ENCODE data around the gene PIAS1.
"Not testable (repeated sequence)": the region's sequence is repeated elsewhere in the genome, so short reads cannot be mapped to it uniquely, and the experiment has no call there.

PIAS1 gene

DNA sequence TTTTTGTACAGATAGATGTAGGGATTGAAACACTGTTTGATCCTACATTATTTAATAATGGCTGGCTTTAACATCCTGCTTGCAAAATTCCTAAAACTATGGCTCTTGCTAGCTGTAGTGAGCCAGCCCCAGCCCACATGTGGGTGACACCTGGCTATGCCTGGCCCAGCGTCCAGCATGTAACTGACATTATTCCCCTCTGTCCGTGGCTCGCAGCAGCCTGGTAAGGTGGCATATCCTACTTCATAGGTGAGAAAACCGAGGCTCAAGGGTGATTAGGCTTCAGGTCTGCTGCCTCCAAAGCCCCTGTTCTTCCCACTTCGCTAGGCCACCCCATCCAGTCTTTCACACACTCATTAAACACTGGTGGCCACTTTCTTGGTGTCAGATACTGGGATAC is 149.4 kb downstream of the PIAS1 start:
- DNase-seq (ENCODE audit: low read depth in 2 of 2) = no peak

DNA sequence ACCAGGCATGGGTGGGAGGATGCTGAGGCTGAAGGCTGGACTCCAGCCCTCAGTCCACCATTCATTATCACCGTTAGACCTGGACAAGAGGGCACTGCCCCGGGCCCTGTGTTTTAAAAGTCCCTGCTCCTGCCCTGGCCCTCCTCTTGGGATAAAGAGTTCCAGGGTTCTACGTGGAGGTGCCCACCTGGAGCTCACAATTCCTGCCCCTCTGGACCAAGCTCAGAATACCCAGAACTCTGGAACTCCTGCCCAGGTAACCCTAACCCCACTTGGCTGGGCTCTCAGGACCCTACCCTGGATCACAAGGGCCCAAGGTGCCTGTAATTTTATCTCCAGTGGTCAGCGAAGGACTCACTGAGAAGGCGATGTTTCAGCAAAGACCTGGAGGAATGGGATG is 149.8 kb downstream of the PIAS1 start:
- no peak for DNase-seq (ENCODE audit: low read depth in 2 of 2)

DNA sequence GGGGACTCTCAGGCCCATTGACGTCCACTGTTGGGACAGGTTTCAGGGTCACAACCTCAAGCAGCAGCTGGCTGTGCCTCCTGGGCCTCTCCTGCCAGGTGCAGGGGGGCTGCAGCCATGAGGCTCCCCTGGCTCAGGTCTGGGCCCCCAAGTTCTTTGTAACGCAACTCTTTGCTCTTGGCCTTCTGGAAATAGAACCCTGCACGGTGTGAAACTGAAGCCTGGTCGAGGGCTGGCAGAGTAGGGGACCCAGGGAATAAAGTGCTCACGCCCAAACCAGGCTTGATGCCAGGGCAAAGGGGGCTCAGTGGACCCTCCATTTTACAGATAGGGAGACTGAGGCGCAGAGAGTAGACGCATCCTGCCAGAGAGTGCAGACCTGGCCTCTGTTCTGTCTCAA is 150.2 kb downstream of the PIAS1 start:
- DNase-seq (ENCODE audit: low read depth in 2 of 2) = no peak

DNA sequence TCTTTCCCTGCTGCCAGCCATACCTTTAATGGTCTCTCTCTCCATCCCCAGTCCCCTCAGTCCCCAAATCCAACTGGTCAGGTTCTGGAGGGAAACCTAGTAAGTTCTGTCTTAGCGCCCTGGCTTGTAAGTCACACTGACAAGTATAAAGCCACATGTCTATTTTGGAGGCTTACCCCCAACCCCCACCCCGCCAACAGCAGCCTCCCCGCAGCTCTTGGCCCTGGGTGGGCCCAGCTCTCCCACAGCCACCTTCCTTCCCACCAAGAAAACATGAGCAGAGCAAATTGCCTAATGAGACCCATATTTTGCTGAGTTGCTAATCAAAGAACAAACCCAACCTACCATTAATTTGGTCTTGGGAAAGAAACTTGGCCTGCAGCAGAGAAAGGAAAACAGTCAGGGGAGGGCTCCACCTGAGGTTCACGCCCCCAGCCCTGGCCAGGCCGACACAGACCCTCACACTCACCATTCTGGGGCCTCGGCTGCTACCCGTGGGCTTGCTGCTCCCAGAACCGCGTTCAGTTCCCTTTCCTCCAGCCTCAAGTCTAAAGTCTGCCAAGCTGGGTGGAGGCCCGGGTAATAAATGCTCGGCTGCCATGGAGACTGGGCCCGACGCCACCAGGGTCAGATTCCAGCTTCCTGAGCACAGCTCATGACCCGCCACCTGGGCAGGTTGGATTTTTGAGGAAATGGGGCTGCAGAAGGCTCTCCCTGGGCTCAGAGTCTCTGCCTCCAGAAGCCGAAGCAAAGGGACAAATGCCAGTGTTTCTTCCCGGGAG is 150.9 kb downstream of the PIAS1 start, which contains the start of gene CALML4:
Gene CALML4 (minus strand): TSS at position 557 of the 782 bp plus-strand sequence. CDS start 85 bp downstream, at position 472.
- no peak for DNase-seq (ENCODE audit: low read depth in 2 of 2)

GRCh38 chr15:68205558-68205944 is 151.4 kb downstream of the PIAS1 start:
- DNase-seq (ENCODE audit: low read depth in 2 of 2) = no peak

DNA sequence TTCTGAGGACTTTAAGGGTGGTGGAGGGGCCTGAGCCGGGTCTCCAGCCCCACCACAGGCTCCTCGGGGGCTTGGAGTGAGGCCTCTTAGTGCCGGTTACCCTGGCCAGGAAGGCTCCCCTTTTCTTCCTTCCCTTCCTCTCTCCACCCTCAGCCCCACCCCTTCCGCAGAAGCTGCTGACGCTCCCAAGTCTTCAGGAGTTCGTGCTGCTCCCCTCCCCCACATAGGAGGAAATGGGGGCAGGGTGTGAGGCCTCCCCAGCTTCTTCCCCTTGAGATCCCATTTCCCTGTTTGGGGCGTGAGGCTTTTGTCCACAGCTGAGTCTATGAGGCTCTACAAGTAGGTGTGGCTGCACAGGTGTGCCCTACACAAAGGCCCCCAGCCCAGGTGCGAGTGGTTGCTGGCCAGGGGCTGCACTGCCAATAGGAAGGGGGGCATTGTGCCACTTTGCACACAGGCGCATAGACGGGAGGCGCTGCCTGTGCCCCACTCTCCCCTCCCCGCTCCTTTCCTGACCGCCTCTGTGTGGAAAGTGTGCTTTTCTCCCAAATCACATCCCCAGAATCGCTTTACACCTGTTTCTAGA is 151.9 kb downstream of the PIAS1 start:
- no peak for DNase-seq (ENCODE audit: low read depth in 2 of 2)

DNA sequence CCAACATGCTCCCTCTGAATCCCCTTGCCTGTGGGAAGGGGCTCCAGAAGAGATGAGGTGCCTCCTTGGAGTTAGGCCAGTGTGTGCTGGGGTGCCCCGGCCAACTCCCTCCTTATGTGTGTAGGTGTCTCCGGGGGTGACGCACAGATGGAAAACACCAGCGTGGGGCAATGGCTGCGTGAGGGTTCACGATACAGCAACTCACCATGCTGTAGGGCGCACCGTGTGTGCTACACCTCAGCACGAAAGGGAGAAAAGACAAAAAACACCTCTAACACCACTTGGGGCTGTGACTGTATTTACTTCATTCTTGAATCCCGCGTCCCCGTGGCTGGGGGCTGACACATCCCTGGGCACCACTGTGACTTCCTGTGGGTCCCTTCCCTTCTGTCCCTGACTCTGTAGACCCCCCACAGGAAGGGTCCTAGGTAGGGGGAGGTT is 152.6 kb downstream of the PIAS1 start:
- DNase-seq (ENCODE audit: low read depth in 2 of 2) = no peak

DNA sequence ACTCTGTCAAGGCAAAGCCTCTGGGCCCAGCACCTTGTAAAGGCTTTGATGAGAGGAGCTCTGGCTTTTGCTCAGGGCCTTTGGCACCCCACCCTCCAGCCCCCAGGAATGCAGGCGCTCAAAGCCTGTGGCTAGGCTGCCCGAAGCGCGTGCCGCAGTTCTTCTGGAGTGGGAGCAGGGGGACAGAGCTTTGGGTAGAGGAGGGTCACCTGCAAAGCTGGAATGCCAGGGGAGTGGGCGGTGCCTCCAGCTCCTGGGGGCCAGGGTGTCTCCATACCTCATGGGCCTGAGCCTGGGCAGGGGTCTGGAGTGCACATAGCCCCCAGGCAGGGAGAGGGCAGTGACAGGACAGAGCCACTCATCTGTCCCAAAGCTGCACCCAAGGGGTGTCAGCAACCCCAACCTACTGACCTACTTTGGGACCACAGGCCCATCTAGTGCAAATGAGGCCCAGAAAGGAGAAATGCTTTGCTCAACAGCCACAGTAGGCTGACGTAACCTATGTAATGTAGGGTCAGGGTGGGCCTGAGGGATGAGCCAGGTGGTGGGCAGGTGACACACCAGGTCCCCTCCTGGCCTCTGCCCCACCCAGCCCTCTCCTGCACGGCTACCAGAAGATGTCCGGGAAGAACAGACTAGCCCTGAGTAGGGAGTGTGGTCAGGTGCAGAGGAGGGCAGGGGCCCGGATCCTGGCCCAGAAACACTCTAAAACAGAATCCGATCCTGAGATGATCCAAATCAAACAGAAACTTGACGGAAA is 153.2 kb downstream of the PIAS1 start:
- no peak for DNase-seq (ENCODE audit: low read depth in 2 of 2)

GRCh38 chr15:68208136-68208535 is 154.0 kb downstream of the PIAS1 start:
- DNase-seq (ENCODE audit: low read depth in 2 of 2) = no peak

DNA sequence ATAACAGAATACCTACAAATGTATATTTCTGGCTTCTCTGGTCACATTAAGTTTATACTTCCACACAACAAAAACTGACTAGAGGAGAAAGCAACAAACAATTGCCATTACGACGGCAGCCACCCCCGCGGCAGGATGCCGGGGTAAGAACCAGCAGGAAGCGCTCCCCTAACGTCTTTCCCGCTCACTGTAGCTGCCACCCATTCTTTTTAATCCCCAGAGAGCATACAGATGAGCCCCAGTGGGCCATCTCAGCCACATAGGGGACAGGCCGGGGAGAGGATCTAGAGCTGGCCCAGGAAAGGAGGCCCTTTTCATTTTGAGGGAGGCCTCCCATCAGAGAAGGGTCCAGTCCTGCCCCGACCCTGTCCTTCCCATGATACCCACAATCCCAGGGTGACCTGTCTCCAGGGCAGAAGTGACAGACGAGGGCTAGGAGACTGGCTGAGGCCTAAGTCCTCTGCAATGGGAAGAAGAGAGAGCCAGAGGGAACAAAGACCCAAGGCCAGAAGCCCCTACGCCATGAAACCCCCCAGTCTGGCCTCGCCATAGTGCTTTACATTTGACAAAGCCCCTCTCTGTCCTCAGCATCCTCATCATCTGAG is 154.6 kb downstream of the PIAS1 start:
- no peak for DNase-seq (ENCODE audit: low read depth in 2 of 2)

- no peak for DNase-seq (ENCODE audit: low read depth in 2 of 2)
These were observed 155.2 kb downstream of the PIAS1 start for GRCh38 chr15:68209272-68209671.

DNA sequence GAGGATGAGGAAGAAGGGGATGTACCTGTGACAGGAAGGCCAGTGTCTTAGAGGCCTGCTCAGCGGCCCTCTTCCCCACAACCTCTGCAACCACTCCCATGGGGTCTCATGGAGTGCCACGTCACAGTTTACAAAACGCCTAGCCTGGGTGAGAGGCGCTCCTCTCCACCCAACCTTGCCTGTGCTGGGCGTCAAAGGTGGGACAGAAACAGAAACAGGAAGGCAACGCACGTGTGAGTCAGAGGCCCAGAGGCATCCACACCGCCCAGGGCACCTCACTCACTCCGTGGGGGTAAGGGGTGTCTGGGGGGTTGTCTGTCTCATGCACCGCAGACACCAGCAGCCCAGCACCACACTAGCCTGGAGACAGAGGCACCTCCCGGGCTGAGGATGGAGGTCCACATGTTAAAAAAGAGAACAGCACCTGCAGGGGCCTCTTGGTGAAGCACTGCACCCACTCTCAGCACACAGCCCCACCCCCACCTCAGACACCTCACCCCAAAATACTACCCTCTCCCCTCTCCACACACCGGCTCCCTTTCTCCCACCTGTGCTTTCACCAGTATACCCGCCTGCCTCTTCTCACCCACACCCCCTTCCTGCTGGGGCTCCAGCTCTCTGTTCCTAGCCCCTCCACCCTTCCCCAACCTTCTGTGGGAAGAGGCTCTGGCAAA is 155.8 kb downstream of the PIAS1 start:
- DNase-seq (ENCODE audit: low read depth in 2 of 2) = peak; percentile 21 to 23

DNA sequence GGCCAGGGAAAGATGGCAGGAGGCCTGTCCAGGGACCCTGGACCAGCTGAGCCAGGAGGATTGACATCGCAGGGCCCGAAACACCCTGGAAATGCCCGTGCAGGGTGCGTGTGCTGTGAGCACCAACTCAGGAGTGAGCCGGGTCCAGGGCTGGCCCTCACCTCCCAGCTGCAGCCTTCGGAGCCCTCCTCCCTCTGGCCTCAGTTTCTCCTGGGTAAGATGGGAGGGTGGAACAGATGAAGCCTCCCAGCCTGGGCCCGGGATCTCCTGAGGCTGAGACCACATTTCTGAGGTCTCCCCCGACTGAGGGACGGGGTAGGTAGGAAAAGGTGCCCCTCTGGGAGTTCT is 156.3 kb downstream of the PIAS1 start:
- DNase-seq (ENCODE audit: low read depth in 2 of 2) = no peak

DNA sequence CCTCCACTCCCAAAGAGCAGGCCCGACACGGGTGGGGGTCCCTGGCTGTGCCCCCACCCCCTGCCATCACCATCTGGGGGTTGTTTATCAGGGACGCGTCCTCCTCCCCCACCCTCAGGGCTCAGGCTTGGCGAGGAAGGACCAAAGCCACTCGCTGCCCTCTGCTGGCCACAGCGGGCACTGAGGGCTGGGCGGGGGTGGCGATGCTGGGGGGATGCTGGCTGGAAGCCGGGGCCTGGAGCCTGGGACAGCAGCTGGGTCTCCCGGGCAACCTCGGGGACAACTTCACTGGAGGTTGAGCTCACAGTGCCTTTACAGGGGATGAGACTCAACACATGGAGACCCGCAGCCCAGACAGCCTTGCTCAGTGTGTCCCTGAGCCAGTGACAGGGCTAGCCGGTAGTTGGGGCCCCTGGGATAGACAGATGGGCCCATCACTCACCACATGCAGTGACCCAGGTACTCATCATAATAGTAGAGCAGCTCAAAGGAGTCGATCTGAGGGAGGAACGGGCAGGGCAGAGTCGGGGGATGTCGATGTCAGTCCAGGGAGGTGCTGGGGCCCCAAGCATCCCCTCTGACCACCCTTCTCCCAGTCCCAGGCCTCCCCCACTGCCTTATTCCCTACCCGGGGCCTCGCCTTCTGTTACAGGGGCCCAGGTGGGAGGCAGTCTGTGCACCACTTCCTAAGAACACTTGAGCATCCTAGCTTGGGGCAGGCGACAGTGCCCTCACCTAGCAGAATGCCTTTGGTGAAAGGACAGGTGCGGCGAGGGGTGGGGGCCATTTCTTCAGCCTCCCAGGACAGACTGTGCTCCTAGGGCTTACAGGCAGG is 156.9 kb downstream of the PIAS1 start:
- DNase-seq (ENCODE audit: low read depth in 2 of 2) = no peak

DNA sequence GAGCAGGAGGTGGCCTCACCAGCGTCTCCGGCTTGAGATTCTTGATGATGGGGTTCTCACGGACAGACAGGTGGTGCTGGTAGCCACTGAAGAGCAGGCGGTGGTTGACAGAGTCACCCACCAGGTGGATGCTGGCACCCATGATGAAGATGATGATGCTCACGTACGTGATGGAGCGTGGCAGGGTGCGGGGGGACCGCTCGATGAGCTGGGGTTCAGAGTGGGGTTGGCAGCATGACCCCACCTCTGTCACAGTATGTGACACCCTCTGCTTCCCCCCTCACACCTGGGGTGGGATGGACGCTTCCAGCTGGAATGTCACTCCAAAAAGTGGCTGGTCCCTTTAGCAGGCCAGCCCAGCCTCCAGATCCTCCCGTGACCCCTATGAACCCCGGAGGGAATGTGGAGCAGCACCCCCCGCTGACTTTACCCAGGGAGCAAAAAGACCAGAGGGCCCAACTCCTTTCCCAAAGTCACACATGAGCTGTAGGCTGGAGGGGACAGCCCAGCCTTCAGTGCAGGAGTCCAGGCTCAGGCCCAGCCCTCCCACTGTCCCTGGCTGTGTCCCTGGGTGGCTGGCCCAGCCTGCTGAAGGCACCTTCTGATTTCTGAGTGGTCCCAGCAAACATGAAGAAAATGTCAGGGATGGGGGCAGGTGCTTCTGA is 157.7 kb downstream of the PIAS1 start:
- DNase-seq (ENCODE audit: low read depth in 2 of 2) = no peak

DNA sequence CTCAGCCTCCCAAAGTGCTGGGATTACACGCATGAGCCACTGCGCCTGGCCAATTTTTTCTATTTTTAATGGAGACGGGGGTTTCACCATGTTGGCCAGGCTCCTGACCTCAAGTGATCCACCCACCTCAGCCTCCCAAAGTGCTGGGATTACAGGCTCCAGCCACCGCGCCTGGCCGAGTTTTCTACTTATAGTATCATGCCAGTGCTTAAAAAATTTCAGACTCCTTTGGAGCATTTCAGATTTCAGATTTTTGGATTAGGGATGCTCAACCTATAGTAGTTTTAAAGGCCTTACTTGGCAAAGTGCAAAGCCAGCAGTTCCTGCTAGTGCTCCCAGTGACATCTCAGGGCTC is 159.4 kb downstream of the PIAS1 start:
- DNase-seq (ENCODE audit: low read depth in 2 of 2) = not testable (repeated sequence)

DNA sequence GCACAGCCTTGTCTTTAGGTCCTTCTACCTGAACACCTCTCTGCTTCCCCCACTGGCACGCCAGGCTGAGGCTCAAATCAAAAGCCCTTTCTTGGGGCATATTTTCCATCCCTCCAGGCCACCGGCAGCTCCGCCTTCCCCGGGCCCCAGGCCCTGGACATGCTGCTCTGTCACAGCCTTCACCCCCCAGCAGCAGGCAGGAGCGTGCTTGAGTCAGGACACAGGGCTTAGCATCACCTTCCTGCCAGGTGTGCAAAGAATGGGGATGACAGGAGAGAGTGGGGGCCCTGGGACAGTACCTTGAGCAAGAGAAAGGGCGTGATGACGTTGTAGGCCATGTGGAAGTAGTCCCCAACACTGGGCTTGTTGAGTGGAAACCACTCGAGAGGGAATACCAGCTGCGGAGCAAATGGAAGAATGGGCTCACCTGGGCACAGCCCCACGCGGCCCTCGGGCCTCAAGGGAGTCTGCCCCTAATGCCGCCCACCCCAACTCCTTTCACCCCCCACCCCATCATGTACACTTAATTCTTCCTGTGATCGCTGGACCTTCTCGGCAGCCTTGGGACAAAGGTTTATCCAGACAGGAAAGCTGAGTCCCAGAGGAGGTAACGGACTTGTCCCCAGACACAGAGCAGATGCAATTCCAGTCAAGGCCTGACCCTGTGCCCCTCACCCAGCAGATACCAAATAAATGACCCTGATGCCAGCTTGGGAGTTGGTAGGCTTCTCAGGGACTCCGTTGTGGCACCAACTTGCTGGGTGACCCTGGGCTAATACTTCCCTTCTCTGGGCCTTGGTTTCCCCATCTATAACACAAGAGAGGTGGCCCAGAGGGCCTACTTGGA is 160.1 kb downstream of the PIAS1 start:
- DNase-seq (ENCODE audit: low read depth in 2 of 2) = no peak

DNA sequence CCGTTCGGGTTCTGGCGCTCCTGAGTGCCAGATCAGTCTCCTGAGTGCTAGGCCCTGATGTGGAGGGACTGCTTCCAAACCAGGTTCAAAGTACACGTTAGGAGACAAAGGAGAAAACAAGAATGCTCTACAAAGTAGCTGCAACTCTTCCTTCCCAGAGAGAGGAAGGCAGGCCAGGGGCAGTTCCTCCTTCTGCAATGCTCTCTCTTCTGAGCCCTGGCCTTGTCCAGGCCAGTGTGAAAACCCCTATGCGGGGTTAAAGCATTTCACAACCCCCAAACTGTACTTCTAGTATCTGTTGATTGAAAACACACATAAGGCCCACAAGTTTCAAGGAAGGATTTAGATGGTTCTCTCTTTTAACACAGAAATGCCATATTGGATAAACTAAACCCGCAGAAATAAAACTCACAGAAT is 160.7 kb downstream of the PIAS1 start:
- no peak for DNase-seq (ENCODE audit: low read depth in 2 of 2)

DNA sequence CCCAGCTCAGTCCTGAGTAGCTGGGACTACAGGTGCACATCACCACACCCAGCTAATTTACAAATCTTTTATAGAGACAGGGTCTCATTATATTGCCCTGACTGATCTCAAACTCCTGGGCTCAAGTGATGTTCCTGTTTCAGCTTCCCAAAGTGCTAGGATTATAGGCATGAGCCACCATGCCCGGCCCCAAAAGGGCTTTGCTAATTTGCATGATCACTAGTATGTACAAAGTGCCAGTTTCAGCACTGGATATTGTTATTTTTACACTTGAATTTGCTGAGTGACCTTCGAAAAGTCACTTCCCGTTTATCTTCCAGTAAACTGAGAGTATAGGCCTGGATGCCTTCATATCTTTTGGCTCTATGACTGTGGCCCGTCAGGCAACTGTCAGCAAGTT is 163.2 kb downstream of the PIAS1 start:
- DNase-seq (ENCODE audit: low read depth in 2 of 2) = no peak

DNA sequence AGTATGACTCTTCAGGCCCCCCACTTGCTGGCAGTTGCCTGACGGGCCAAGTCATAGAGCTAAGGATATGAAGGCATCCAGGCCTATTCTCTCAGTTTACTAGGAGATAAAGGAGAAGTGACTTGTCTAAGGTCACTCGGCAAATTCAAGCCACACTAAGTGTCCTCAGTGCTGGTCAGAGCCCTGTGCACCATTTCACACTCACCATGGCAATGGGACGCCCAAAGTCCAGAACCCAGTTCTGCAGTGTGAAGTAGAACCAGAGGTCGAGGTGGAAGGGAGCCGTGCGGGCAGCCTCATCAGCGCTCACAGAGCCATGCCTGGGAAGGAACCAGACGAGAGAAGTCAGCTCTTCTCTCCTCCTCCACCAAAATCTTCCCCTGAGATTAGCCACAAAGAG is 164.2 kb downstream of the PIAS1 start:
- DNase-seq (ENCODE audit: low read depth in 2 of 2) = no peak

All from activated CD8-positive, alpha-beta memory T cell treated with anti-CD3 and anti-CD28 coated beads for 4 hours (primary cell).